Inflammatory macrophage (primary cell): ENCODE measurements around the gene MBTPS1.

Source experiments
- DNase-seq, 2 donors: peaks; one replicate each; pipeline ENCODE4 v3.0.0-alpha.2; 2020 to 2022
- total RNA-seq, 18 experiments: gene quantifications; one replicate each; lab custom pipeline; 2026; ENCODE audit warnings: mixed read lengths in 6 of 18, inconsistent platforms in 2 of 18; lab: John Stamatoyannopoulos, UW

The MBTPS1 gene
- total RNA-seq, result 47.5 to 93.7 (median 76.7) reads per million in 18 experiments

GRCh38 chr16:84116720-84117493 lies at the start of gene MBTPS1:
Gene MBTPS1 (minus strand): TSS chr16:84116942. CDS start chr16:84101783, 15,159 bp downstream.
- DNase-seq, result peak; percentile 99

- DNase-seq, result no peak
Observed at GRCh38 chr16:84165746-84166145, 49.0 kb upstream of the MBTPS1 start.

- DNase-seq, result no peak
Observed at GRCh38 chr16:84161801-84162200, 45.1 kb upstream of the MBTPS1 start.

- no peak for DNase-seq
Observed at GRCh38 chr16:84161037-84161436, 44.3 kb upstream of the MBTPS1 start.

GRCh38 chr16:84159800-84160199 lies 43.1 kb upstream of the MBTPS1 start:
- DNase-seq, result no peak

- no peak for DNase-seq
Observed at GRCh38 chr16:84159007-84159406, 42.3 kb upstream of the MBTPS1 start.

- DNase-seq, result no peak
Observed at GRCh38 chr16:84156342-84156784, 39.6 kb upstream of the MBTPS1 start.

- no peak for DNase-seq
Observed at GRCh38 chr16:84155771-84156170, 39.0 kb upstream of the MBTPS1 start.

GRCh38 chr16:84155226-84155625 lies 38.5 kb upstream of the MBTPS1 start:
- no peak for DNase-seq

- no peak for DNase-seq
Observed at GRCh38 chr16:84153660-84154214, 37.0 kb upstream of the MBTPS1 start.

- DNase-seq, result no peak
Observed at GRCh38 chr16:84150926-84151325, 34.2 kb upstream of the MBTPS1 start.

GRCh38 chr16:84144859-84145639 lies 28.3 kb upstream of the MBTPS1 start, which contains the start of the genes DNAAF1 and HSDL1:
Gene DNAAF1 (plus strand): TSS chr16:84145308. CDS start chr16:84145441, 133 bp downstream.
Gene HSDL1 (minus strand): TSS chr16:84145177. CDS start chr16:84131321, 13,856 bp downstream.
- peak; percentile 92 to 95 for DNase-seq

GRCh38 chr16:84144209-84144858 lies 27.6 kb upstream of the MBTPS1 start:
- peak; percentile 15 to 20 for DNase-seq

GRCh38 chr16:84143784-84144199 lies 27.1 kb upstream of the MBTPS1 start:
- no peak for DNase-seq

GRCh38 chr16:84143081-84143480 lies 26.3 kb upstream of the MBTPS1 start:
- no peak for DNase-seq

GRCh38 chr16:84141143-84141670 lies 24.5 kb upstream of the MBTPS1 start:
- no peak for DNase-seq

GRCh38 chr16:84139628-84140258 lies 23.0 kb upstream of the MBTPS1 start:
- no peak for DNase-seq

- no peak for DNase-seq
Observed at GRCh38 chr16:84138824-84139627, 22.3 kb upstream of the MBTPS1 start.

GRCh38 chr16:84138500-84138823 lies 21.7 kb upstream of the MBTPS1 start:
- DNase-seq, result no peak

- no peak for DNase-seq
Observed at GRCh38 chr16:84137769-84138357, 21.1 kb upstream of the MBTPS1 start.

- DNase-seq, result no peak
Observed at GRCh38 chr16:84137287-84137686, 20.5 kb upstream of the MBTPS1 start.
